Activated CD8-positive, alpha-beta memory T cell treated with anti-CD3 and anti-CD28 coated beads, Interleukin-2, amount 50 U/mL, for 24 hours (primary cell): ENCODE data around the gene VWCE.
"Not testable (repeated sequence)": the region's sequence is repeated elsewhere in the genome, so short reads cannot be mapped to it uniquely, and the experiment has no call there.

Source experiments
- DNase-seq: peaks from one replicate; pipeline ENCODE4 v3.0.0-alpha.2; 2020; ENCODE audit errors: extremely low read depth

The VWCE gene

GRCh38 chr11:61254403-61255025, 40.6 kb downstream of the VWCE start:
- DNase-seq = peak; percentile 17

GRCh38 chr11:61252332-61252731, 42.8 kb downstream of the VWCE start:
- DNase-seq = not testable (repeated sequence)

GRCh38 chr11:61250796-61251765, 44.0 kb downstream of the VWCE start:
- not testable (repeated sequence) for DNase-seq

GRCh38 chr11:61249201-61249600, 45.9 kb downstream of the VWCE start:
- not testable (repeated sequence) for DNase-seq

GRCh38 chr11:61248071-61248470, 47.0 kb downstream of the VWCE start:
- not testable (repeated sequence) for DNase-seq

GRCh38 chr11:61245284-61245964, 49.7 kb downstream of the VWCE start:
- DNase-seq = not testable (repeated sequence)

GRCh38 chr11:61241526-61241925, 53.6 kb downstream of the VWCE start:
- DNase-seq = not testable (repeated sequence)

- DNase-seq = not testable (repeated sequence)
These were observed 54.2 kb downstream of the VWCE start, which contains the start of gene PGA5 for GRCh38 chr11:61240875-61241274. Gene PGA5, plus strand, starts transcription at chr11:61241175. Its CDS starts 52 bp downstream, at chr11:61241227.

GRCh38 chr11:61240288-61240687, 54.8 kb downstream of the VWCE start:
- not testable (repeated sequence) for DNase-seq

- DNase-seq = not testable (repeated sequence)
These were observed 58.0 kb downstream of the VWCE start for GRCh38 chr11:61237130-61237529.

- not testable (repeated sequence) for DNase-seq
These were observed 62.5 kb downstream of the VWCE start for GRCh38 chr11:61232548-61233145.

- not testable (repeated sequence) for DNase-seq
These were observed 63.5 kb downstream of the VWCE start for GRCh38 chr11:61231585-61231984.

GRCh38 chr11:61231033-61231432, 64.1 kb downstream of the VWCE start:
- not testable (repeated sequence) for DNase-seq

- not testable (repeated sequence) for DNase-seq
These were observed 65.7 kb downstream of the VWCE start for GRCh38 chr11:61229458-61229857.

GRCh38 chr11:61226457-61227137, 68.5 kb downstream of the VWCE start:
- not testable (repeated sequence) for DNase-seq

GRCh38 chr11:61222692-61223091, 72.4 kb downstream of the VWCE start:
- not testable (repeated sequence) for DNase-seq

- not testable (repeated sequence) for DNase-seq
These were observed 73.1 kb downstream of the VWCE start, which contains the start of gene PGA4 for GRCh38 chr11:61222047-61222446. Gene PGA4, plus strand, starts transcription at chr11:61222347. Its CDS starts 54 bp downstream, at chr11:61222401.

- DNase-seq = not testable (repeated sequence)
These were observed 76.1 kb downstream of the VWCE start for GRCh38 chr11:61219016-61219415.

- not testable (repeated sequence) for DNase-seq
These were observed 76.8 kb downstream of the VWCE start for GRCh38 chr11:61218306-61218705.

- DNase-seq = not testable (repeated sequence)
These were observed 81.3 kb downstream of the VWCE start for GRCh38 chr11:61213711-61214324.
